Hepatocyte (in vitro differentiated cells): ENCODE data around the gene PPM1F.

Source experiments
- CTCF ChIP-seq: fragments of 200-600 bp; sonication (generic); IDR thresholded peaks from 2 replicates; pipeline ENCODE4 v1.5.1; 2016; ENCODE audit warnings: antibody characterized with exemption, mild to moderate bottlenecking; ENCODE audit not compliant: poor library complexity
- EZH2 ChIP-seq: fragments of 200-600 bp; sonication (generic); IDR thresholded peaks from 2 replicates; pipeline ENCODE4 v1.6.1; 2016; ENCODE audit warnings: antibody characterized with exemption, mild to moderate bottlenecking, borderline replicate concordance
- EZH2phosphoT487 ChIP-seq: fragments of 200-600 bp; sonication (generic); IDR thresholded peaks from one replicate; pipeline ENCODE4 v1.6.1; 2018; ENCODE audit warnings: antibody characterized with exemption, mild to moderate bottlenecking, low read depth, moderate library complexity; ENCODE audit not compliant: unreplicated experiment, severe bottlenecking

GRCh38 chr22:21949569-21949918, 3.1 kb downstream of the PPM1F start:
- TF ChIP-seq CTCF (no peak), EZH2 (no peak), EZH2phosphoT487 (no peak)
